BE2C (cell line): ENCODE results near the gene TUBB4A.

Experiments
- DNase-seq: peaks from one replicate; pipeline ENCODE4 v3.0.0-alpha.2; 2020
- H3K27me3 ChIP-seq: fragments of 250-450 bp; sonication (Bioruptor Pico); 2 replicates; pipeline ENCODE4 v1.5.1; 2020; ENCODE audit warnings: mild to moderate bottlenecking
- H3K36me3 ChIP-seq: fragments of 250-450 bp; sonication (Bioruptor Pico); 2 replicates; pipeline ENCODE4 v1.5.1; 2020; ENCODE audit warnings: mild to moderate bottlenecking
- H3K4me1 ChIP-seq: fragments of 250-450 bp; sonication (Bioruptor Pico); 2 replicates; pipeline ENCODE4 v1.5.1; 2020
- H3K4me3 ChIP-seq: 2 replicates; pipeline ENCODE4 v1.5.1; 2011; ENCODE audit warnings: low read depth, low read length
- H3K9me3 ChIP-seq: fragments of 250-450 bp; sonication (Bioruptor Pico); 2 replicates; pipeline ENCODE4 v1.5.1; 2020
- CTCF ChIP-seq: IDR thresholded peaks from 2 replicates; pipeline ENCODE4 v1.5.1; 2012; ENCODE audit warnings: mild to moderate bottlenecking, low read depth, low read length

The TUBB4A gene

GRCh38 chr19:6499052-6499790 is 2.9 kb downstream of the TUBB4A start:
- no peaks in the 10 kb centered on the region for H3K4me1 ChIP-seq
- no peak for TF ChIP-seq CTCF
- no peaks in the 10 kb centered on the region for H3K9me3 ChIP-seq
- no peaks in the 10 kb centered on the region for H3K36me3 ChIP-seq
- peaks cover 9% of the 10 kb centered on the region for H3K27me3 ChIP-seq
- no peak overlapping the region for H3K4me3 ChIP-seq
- no peak for DNase-seq

GRCh38 chr19:6498294-6499036 is 3.6 kb downstream of the TUBB4A start:
- no peak for TF ChIP-seq CTCF
- DNase-seq: no peak
- Histone ChIP-seq H3K9me3 (no peaks in the 10 kb centered on the region), H3K27me3 (peaks cover 9% of the 10 kb centered on the region), H3K36me3 (no peaks in the 10 kb centered on the region), H3K4me1 (no peaks in the 10 kb centered on the region), H3K4me3 (no peak overlapping the region)

GRCh38 chr19:6495947-6496346 is 6.2 kb downstream of the TUBB4A start:
- Histone ChIP-seq H3K9me3 (no peaks in the 10 kb centered on the region), H3K36me3 (no peaks in the 10 kb centered on the region), H3K27me3 (no peaks in the 10 kb centered on the region), H3K4me3 (no peak overlapping the region), H3K4me1 (no peaks in the 10 kb centered on the region)
- no peak for TF ChIP-seq CTCF
- DNase-seq: no peak

GRCh38 chr19:6494438-6495036 is 7.6 kb downstream of the TUBB4A start:
- TF ChIP-seq CTCF: no peak
- H3K4me1 ChIP-seq: no peaks in the 10 kb centered on the region
- DNase-seq: no peak
- H3K4me3 ChIP-seq: no peak overlapping the region
- no peaks in the 10 kb centered on the region for H3K9me3 ChIP-seq
- H3K36me3 ChIP-seq: no peaks in the 10 kb centered on the region
- no peaks in the 10 kb centered on the region for H3K27me3 ChIP-seq

- TF ChIP-seq CTCF: no peak
- no peaks in the 10 kb centered on the region for H3K4me1 ChIP-seq
- no peak overlapping the region for H3K4me3 ChIP-seq
- H3K9me3 ChIP-seq: no peaks in the 10 kb centered on the region
- H3K36me3 ChIP-seq: no peaks in the 10 kb centered on the region
- no peak for DNase-seq
- no peaks in the 10 kb centered on the region; the same call in 1 of the 2 replicates for H3K27me3 ChIP-seq
These were observed 10.1 kb downstream of the TUBB4A start for GRCh38 chr19:6491802-6492592.
